ENCODE data around the gene DSCAM.

GRCh38 chr21:40334159-40334558 is 512.8 kb downstream of the DSCAM start:
- TF ChIP-seq EZH2 (IDR thresholded peaks at IDR 0.05; ENCODE audit: low read length, missing control alignments) (no peak), CTCF (conservative IDR thresholded peaks at IDR 0.05 in 1 of 2, IDR thresholded peaks at IDR 0.05 in 1 of 2; ENCODE audit: low read depth in 1 of 2, low read length in 2 of 2) (no peak)
